Thoracic aorta (tissue), 2 donors: Measurements from ENCODE around the gene CBLL2. TPM values are rescaled to one million over a fixed set of nuclear protein-coding genes. Genes with fewer than 3 reads are reported as not detected.

Experiments used
- ATAC-seq: fragments of 150-250 bp; one replicate; pipeline ENCODE4 v1.8.0; 2017; ENCODE audit warnings: low read depth; ENCODE audit not compliant: insufficient number of reproducible peaks, low FRiP score
- DNase-seq: peaks from one replicate; pipeline ENCODE4 v3.0.0-alpha.2; 2020; ENCODE audit warnings: low spot score
- H3K27ac ChIP-seq, 2 donors: fragments of 200-600 bp; sonication (generic); 1 replicate in 1 of 2; 2 replicates in 1 of 2; pipeline ENCODE4 v1.5.1; 2016; ENCODE audit warnings: mild to moderate bottlenecking in 2 of 2, moderate library complexity in 2 of 2
- H3K27me3 ChIP-seq: fragments of 200-600 bp; sonication (generic); replicated peaks from 2 replicates; pipeline ENCODE4 v1.6.0; 2016; ENCODE audit warnings: mild to moderate bottlenecking; ENCODE audit not compliant: insufficient read depth
- H3K36me3 ChIP-seq: fragments of 200-600 bp; sonication (generic); one replicate; pipeline ENCODE4 v1.5.1; 2016
- H3K4me1 ChIP-seq, 2 donors: fragments of 200-600 bp; sonication (generic); 1 replicate in 1 of 2; 2 replicates in 1 of 2; pipeline versions ENCODE4 v1.5.1 to v1.6.0; 2016; ENCODE audit warnings: low read depth in 2 of 2, mild to moderate bottlenecking in 1 of 2; ENCODE audit not compliant: control insufficient read depth in 1 of 2
- H3K4me3 ChIP-seq: fragments of 200-600 bp; sonication (generic); 2 replicates; pipeline ENCODE4 v1.5.1; 2016; ENCODE audit warnings: mild to moderate bottlenecking
- H3K9me3 ChIP-seq: fragments of 200-600 bp; sonication (generic); 2 replicates; pipeline ENCODE4 v1.5.1; 2016
- CTCF ChIP-seq: fragments of 200-600 bp; sonication (generic); IDR thresholded peaks from one replicate; pipeline ENCODE4 v1.5.1; 2019; ENCODE audit warnings: antibody characterized with exemption
- total RNA-seq, 2 donors: library from RNA; depleted of rRNA; stranded (reverse); fragments of >200 nt; gene quantifications; one replicate each; pipeline versions ENCODE4 v1.1.0 to v1.2.3, GENCODE V29; 2016

CBLL2 gene
- total RNA-seq, 2 donors from 2014 or later = not detected

- DNase-seq (no peak), ATAC-seq (no peak)
- H3K9me3 ChIP-seq = no peaks in the 10 kb centered on the region
- H3K4me3 ChIP-seq = no peak overlapping the region
- H3K4me1 ChIP-seq = peaks cover 0 to 14% of the 10 kb centered on the region in 2 donors
- no peak for TF ChIP-seq CTCF
- no peak overlapping the region for H3K27ac ChIP-seq
- no peaks in the 10 kb centered on the region for H3K27me3 ChIP-seq
- no peaks in the 10 kb centered on the region for H3K36me3 ChIP-seq
Measured at GRCh38 chrX:22314211-22314610, 41.5 kb downstream of the CBLL2 start.

GRCh38 chrX:22314692-22315091 lies 42.0 kb downstream of the CBLL2 start:
- H3K9me3 ChIP-seq = no peaks in the 10 kb centered on the region
- H3K4me3 ChIP-seq = no peak overlapping the region
- H3K4me1 ChIP-seq = peaks cover 0 to 14% of the 10 kb centered on the region in 2 donors
- H3K27me3 ChIP-seq = no peaks in the 10 kb centered on the region
- no peak overlapping the region for H3K27ac ChIP-seq
- DNase-seq = no peak
- ATAC-seq = no peak
- TF ChIP-seq CTCF = no peak
- no peaks in the 10 kb centered on the region for H3K36me3 ChIP-seq

DNA sequence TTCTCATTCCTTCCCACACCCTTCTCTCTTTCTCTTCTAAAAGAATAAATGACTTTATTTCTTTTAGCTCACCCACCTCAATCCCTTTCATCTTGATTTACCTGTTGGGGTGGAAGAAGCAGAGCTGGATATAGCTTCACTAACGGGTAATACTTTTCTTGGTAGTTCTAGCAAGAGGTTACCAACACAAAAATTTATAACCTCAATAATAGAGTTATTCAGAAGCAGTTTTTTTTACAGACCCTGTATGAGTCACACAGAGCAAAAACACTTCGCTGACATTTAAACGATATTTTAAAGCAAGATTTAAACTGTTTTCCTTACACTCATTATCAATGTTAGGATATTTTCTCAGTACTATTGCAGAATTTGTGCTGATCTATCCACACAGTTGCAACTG lies 42.4 kb downstream of the CBLL2 start:
- Histone ChIP-seq H3K27me3 (no peaks in the 10 kb centered on the region), H3K4me3 (no peak overlapping the region), H3K9me3 (no peaks in the 10 kb centered on the region), H3K27ac (no peak overlapping the region), H3K4me1 (peaks cover 0 to 14% of the 10 kb centered on the region in 2 donors), H3K36me3 (no peaks in the 10 kb centered on the region)
- no peak for DNase-seq
- no peak for ATAC-seq
- TF ChIP-seq CTCF = no peak

DNA sequence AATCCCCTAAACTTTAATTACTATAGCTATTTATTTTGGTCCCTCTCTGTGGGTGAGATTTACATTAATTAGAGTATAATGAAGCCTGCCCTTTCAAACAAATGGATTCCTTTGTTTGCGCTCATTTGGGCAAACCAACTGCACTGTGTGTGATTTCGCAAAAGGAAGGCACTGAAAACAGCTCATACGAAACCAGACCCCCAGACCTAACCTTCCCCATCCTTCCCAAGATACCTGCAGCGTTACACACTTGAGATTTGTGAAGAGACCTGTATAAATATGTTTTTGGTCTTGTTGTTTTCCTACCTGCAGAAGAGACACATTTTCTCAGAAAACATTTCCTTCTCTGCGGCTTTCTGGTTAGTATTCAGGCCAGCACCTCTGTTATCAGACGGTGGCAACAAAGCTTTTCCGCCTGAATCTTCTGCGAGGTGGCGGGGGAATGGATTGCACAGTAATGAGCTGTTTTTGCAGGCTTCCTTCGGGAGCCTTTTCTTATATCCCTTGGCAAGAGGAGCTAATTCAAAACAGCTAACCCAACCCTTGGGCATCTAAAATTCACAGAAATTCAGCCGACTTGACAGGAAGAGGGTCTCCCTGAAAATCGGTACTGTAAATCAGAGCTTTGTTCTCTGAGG lies 47.6 kb downstream of the CBLL2 start:
- Histone ChIP-seq H3K36me3 (no peaks in the 10 kb centered on the region), H3K27me3 (no peaks in the 10 kb centered on the region), H3K4me1 (peaks cover 0 to 2% of the 10 kb centered on the region in 2 donors), H3K4me3 (no peak overlapping the region), H3K9me3 (no peaks in the 10 kb centered on the region), H3K27ac (no peak overlapping the region)
- no peak for DNase-seq
- no peak for TF ChIP-seq CTCF
- no peak for ATAC-seq

DNA sequence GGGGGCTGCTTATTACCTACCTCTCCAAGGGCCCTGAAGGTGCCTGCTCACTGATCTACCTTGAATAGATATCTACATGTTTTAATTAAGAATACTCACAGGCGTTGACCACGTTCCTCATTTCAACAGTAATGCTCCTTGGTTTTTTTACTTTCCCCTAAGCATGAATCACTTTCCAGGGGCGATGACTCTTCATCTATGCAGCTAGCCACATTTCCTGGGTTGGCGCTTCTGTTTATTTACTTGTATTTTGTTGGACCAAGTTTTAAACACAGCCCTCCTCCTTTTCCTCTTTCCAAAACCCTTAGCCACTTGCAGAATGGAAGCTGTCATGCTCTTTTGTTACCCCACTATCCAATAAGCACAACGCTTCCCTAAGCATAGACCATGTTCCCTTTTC lies 50.8 kb downstream of the CBLL2 start:
- no peak for TF ChIP-seq CTCF
- H3K4me1 ChIP-seq = no peaks in the 10 kb centered on the region
- ATAC-seq = no peak
- no peaks in the 10 kb centered on the region for H3K36me3 ChIP-seq
- no peaks in the 10 kb centered on the region for H3K9me3 ChIP-seq
- no peaks in the 10 kb centered on the region for H3K27me3 ChIP-seq
- H3K4me3 ChIP-seq = no peak overlapping the region
- H3K27ac ChIP-seq = no peak overlapping the region
- no peak for DNase-seq

Other genes starting within 250 kb of the CBLL2 start
- under 1 TPM; 0.35 to 0.68 TPM for gene PHEX, start 240.6 kb upstream of the CBLL2 start, total RNA-seq